Natural killer cell treated with Interleukin-12 subunit alpha and Interleukin-12 subunit beta and Interleukin-15 and Interleukin-18, amount 100 ng/mL, for 72 hours (primary cell): ENCODE results near the gene MGAT4B. TPM values are rescaled to one million over a fixed set of nuclear protein-coding genes. Genes with fewer than 3 reads are reported as not detected.

ENCODE experiments used
- ATAC-seq, 2 donors: fragments of 150-1000 bp; cut with Tn5 transposase in 1 of 2; sonication (Bioruptor Pico), chemical (Tn5 transposase) in 1 of 2; 2 replicates each; pipeline ENCODE4 v1.10.0; 2021
- DNase-seq: peaks from one replicate; pipeline ENCODE4 v3.0.0; 2022; ENCODE audit warnings: low spot score
- H3K27ac Mint-ChIP-seq, 2 donors: 1 replicate in 1 of 2; 2 replicates in 1 of 2; pipeline ENCODE4 v1.8.0; 2022; ENCODE audit warnings: mixed read lengths in 2 of 2, mild to moderate bottlenecking in 1 of 2, moderate library complexity in 1 of 2
- H3K27me3 Mint-ChIP-seq, 2 donors: 1 replicate in 1 of 2; 2 replicates in 1 of 2; pipeline ENCODE4 v1.8.0; 2022; ENCODE audit warnings: mixed read lengths in 2 of 2
- H3K36me3 Mint-ChIP-seq: one replicate; pipeline ENCODE4 v1.8.0; 2022; ENCODE audit warnings: mixed read lengths
- H3K4me1 Mint-ChIP-seq, 2 donors: 1 replicate in 1 of 2; 2 replicates in 1 of 2; pipeline ENCODE4 v1.8.0; 2022; ENCODE audit warnings: low read depth in 2 of 2, mixed read lengths in 2 of 2, mild to moderate bottlenecking in 1 of 2
- H3K4me3 Mint-ChIP-seq: one replicate; pipeline ENCODE4 v1.8.0; 2022; ENCODE audit warnings: mixed read lengths
- H3K9me3 Mint-ChIP-seq: 2 replicates; pipeline ENCODE4 v1.8.0; 2022; ENCODE audit warnings: mixed read lengths
- total RNA-seq, 2 donors: library from RNA; stranded (reverse); gene quantifications; one replicate each; pipeline ENCODE4 v1.2.3, GENCODE V29; 2022

Gene MGAT4B
- total RNA-seq, 2 donors from 2014 or later, result 73.2 to 105 TPM

DNA sequence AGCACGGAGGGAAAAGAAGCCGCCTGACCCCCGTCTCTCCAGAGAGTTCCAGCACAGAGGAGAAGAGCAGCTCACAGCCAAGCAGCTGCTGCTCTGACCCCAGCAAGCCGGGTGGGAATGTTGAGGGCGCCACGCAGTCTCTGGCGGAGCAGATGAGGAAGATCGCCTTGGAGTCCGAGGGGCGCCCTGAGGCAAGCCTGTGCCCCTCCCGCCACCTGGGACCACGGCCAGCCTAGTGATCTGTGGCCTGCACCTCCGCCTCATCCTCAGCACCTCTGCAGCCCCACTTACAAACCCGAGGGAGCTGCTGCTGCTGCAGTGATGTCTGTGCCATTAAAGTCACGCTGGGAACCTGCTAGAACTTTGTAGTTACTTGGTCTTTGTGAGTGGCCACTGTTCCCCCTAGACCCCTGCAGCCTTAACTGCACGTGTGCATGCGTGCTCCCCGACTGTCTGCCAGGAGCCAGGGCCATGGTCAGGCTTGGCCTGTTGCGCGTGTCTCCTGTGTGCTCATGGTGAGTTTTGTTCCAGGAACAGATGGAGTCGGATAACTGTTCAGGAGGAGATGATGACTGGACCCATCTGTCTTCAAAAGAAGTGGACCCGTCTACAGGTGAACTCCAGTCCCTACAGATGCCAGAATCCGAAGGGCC is 26.5 kb upstream of the MGAT4B start:
- Mint-ChIP-seq H3K27ac (no peak overlapping the region), H3K4me1 (peaks cover 39 to 43% of the 10 kb centered on the region in 2 donors), H3K36me3 (peaks cover 41% of the 10 kb centered on the region), H3K4me3 (no peak overlapping the region), H3K27me3 (no peaks in the 10 kb centered on the region), H3K9me3 (no peaks in the 10 kb centered on the region)
- DNase-seq, result no peak
- no peak for ATAC-seq

DNA sequence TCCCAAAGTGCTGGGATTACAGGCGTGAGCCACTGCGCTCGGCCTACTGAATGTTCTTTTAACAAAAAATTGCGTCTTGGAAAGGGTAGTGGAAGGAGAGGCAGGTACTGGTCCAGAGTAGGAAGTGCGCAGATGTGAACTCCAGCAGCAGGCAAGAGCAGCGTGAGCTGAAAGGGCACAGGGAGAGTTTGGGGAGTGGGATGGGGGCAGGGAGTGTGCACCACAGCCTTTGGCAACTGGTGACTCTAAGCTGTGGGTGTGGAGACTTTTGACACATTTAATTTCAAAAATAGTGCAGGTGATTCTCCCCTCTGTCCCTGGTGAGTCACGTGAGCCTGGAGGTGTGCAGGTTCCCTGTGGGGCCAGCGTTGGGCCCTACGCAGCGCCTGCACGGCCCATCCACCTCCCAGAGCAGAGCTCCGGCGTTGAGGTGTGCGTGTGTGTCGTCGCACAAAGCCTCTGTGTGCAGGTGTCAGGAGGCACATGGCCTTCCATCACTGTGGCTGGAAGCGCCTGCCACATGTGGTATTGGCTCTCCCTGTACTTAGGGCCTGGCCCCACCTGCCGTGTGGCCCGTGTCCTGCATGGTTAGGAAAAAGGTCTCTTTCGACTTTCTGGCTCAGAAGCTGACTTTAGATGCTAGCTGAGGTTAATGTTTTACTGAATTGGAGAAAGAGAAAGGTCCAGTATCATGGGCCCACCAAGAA is 25.5 kb upstream of the MGAT4B start:
- Mint-ChIP-seq H3K9me3 (no peaks in the 10 kb centered on the region), H3K27me3 (no peaks in the 10 kb centered on the region), H3K27ac (no peak overlapping the region), H3K36me3 (peaks cover 41% of the 10 kb centered on the region), H3K4me1 (peaks cover 37 to 50% of the 10 kb centered on the region in 2 donors), H3K4me3 (no peak overlapping the region)
- ATAC-seq (no peak), DNase-seq (no peak)

DNA sequence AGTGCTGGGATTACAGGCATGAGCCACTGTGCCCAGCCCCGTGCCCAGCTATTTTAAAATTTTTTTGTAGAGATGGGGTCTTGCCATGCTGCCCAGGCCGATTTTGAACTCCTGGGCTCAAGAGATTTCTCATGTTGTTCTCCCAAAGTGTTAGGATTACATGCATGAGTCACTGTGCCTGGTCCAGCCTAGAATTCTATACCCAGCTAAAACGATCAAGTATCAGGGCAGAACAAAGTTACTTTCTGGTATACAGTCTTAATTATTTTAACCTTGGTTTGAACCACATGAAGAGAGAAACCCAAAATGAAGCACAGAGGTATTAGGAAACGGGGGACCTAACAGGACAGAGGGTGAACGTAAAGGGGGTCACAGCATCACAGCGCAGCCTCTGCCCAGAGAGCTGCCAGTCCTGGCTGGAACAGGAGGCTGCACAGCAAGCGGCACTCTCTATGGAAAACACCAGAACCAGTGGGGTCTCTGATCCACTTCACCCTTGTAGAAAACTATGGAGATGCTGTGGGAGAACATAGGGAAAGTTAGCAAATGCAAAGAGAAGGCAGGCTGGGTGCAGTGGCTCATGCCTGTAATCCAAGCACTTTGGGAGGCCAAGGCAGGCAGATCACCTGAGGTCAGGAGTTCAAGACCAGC is 24.3 kb upstream of the MGAT4B start:
- Mint-ChIP-seq H3K9me3 (no peaks in the 10 kb centered on the region), H3K27me3 (no peaks in the 10 kb centered on the region), H3K36me3 (peaks cover 28% of the 10 kb centered on the region), H3K4me3 (no peak overlapping the region), H3K4me1 (peaks cover 25 to 42% of the 10 kb centered on the region in 2 donors), H3K27ac (no peak overlapping the region)
- DNase-seq (no peak), ATAC-seq (no peak)

DNA sequence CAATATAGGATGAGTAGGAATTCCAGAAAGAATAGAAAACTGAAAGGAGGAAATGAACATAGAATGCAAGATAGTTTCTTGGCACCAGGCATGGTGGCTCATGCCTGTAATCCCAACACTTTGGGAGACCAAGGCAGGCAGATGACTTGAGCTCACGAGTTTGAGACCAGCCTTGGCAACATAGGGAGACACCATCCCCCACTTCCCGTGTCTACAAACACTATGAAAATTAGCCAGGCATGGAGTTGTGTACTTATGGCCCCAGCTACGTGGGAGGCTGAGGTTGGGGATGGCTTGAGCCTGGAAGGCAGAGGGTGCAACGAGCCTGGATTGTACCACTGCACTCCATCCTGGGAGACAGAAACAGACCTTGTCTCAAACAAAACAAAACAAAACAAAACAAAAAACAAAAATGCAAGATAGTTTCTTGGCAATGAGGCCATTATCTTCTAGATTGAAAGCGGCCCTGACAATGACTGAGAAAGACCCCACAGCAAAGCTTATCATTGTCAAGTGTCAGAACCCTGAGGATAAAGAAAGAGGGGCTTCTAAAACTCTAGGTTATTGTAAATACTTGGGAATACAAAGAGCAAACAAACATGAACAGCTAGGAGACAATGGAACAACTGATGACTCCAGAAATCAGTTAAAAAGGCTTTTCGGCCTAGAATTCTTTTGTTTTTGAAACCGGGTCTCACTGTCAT is 23.2 kb upstream of the MGAT4B start:
- H3K4me1 Mint-ChIP-seq, result peaks cover 24 to 39% of the 10 kb centered on the region in 2 donors
- peaks cover 27% of the 10 kb centered on the region for H3K36me3 Mint-ChIP-seq

DNA sequence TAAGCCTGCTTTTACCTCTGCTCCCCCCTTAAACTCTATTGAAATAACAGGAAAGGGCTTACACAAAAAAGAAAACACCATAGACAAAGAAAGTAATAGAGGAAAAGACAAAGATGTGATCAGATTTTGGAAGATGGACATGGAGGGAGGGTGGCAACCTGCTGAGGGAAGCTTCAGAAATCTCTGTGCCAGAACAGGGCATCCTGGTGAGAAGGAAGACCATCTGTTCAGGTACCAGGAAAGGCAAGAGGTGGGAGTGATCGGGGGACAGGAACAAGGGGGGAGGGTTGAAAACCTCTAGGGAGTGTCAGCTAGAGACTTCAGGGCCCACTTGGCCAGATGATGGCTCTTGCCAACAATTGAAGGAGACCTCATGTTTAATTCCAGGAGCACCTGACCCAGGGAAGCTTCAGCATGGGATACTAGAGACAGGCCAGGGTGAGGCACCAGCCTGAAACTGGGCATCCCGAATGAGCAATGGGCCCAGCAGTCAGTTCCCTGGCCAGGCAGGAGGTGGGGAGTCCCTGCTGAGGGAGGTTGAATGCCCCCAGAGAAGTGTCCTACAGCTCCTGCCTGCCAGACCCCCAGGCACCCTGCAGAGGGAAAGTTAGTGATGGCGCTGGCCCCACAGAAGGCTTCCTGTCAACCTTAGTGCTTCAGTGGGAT is 22.2 kb upstream of the MGAT4B start:
- DNase-seq (no peak), ATAC-seq (no peak)
- H3K27me3 Mint-ChIP-seq, result no peaks in the 10 kb centered on the region
- peaks cover 33% of the 10 kb centered on the region for H3K36me3 Mint-ChIP-seq
- peak overlapping the region in 1 of 2 donors; percentile 63 for H3K27ac Mint-ChIP-seq
- H3K4me3 Mint-ChIP-seq, result no peak overlapping the region
- H3K9me3 Mint-ChIP-seq, result no peaks in the 10 kb centered on the region
- peaks cover 29 to 47% of the 10 kb centered on the region in 2 donors for H3K4me1 Mint-ChIP-seq

More for the DNA sequence above, 23.2 kb upstream of the MGAT4B start:
- ATAC-seq (no peak), DNase-seq (no peak)
- Mint-ChIP-seq H3K27ac (peak overlapping the region in 1 of 2 donors; percentile 63), H3K4me3 (no peak overlapping the region), H3K9me3 (no peaks in the 10 kb centered on the region), H3K27me3 (no peaks in the 10 kb centered on the region)

DNA sequence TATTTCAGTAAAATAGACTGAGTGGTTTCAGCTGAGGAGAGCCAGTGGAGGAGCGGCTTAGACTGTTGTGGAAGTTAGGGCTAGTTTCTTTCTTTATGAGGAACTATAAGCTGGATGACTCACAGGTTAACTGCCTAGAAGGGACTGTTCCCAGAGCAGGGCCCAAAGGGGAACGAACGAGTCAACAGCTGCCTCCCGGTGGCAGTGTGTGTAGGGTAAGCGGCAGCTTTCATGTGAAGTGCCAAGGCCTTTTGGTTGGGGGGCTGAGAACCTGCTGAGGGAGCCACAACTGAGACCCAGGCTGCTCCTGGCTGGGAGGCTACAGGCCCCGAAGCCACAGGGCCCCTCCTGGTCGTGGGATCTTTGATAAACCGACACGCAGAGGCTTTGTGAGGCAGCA is 21.0 kb upstream of the MGAT4B start:
- Mint-ChIP-seq H3K4me1 (peaks cover 26 to 49% of the 10 kb centered on the region in 2 donors), H3K36me3 (peaks cover 26% of the 10 kb centered on the region), H3K4me3 (no peak overlapping the region), H3K9me3 (no peaks in the 10 kb centered on the region), H3K27me3 (no peaks in the 10 kb centered on the region), H3K27ac (peak overlapping the region; percentile 10 to 63)
- ATAC-seq (peak in 1 of 2 donors; percentile 35), DNase-seq (no peak)

DNA sequence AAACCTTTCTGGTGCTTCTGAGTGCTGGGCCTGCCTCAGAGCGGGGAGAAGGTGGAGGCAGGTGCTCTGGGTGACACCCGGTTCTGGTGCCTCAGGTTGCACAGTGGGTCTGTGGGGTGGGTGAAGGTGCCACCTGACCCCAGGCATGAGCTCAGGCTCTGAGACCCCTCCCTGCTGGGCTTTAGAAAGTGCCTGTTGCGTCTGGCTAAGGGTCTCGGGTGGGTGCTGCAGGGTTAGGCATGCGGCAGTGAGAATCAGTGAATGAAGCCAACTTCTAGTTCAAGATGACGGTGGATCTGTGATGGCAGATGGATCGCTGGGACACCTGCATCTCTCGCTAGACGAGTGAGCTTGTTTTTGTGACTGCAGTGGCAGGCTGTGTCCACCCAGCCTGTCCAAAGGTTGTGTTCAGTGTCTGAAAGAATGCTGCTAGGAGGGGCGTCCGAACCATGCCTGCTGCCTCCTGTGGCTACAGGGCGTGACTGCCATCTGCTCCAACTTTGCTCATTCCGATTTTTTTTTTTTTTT is 19.1 kb upstream of the MGAT4B start:
- Mint-ChIP-seq H3K4me1 (peaks cover 40 to 53% of the 10 kb centered on the region in 2 donors), H3K9me3 (no peaks in the 10 kb centered on the region), H3K27ac (no peak overlapping the region), H3K27me3 (no peaks in the 10 kb centered on the region), H3K4me3 (no peak overlapping the region), H3K36me3 (peaks cover 33% of the 10 kb centered on the region)
- no peak for ATAC-seq
- DNase-seq, result no peak

DNA sequence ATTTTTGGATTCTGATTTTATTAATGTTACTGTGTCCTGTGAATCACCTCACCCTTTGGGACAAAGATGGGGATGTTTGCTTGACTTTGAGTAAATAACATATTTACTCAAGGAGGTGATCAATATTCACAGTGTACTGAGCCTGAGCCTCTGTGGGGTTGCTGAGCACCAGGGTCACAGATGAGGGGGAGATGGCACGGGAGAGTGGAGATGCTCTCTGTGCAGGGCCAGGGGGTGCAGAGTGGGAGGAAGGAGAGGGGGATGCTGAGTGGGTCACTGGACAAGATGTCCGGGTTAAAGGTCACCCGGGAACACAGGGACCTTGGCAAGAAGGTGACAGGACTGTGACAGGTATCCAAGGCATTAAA is 18.1 kb upstream of the MGAT4B start:
- H3K9me3 Mint-ChIP-seq, result no peaks in the 10 kb centered on the region
- ATAC-seq, result no peak
- no peaks in the 10 kb centered on the region for H3K27me3 Mint-ChIP-seq
- peaks cover 28% of the 10 kb centered on the region for H3K36me3 Mint-ChIP-seq
- peak overlapping the region; percentile 3 for H3K4me3 Mint-ChIP-seq
- H3K4me1 Mint-ChIP-seq, result peaks cover 42 to 58% of the 10 kb centered on the region in 2 donors
- H3K27ac Mint-ChIP-seq, result no peak overlapping the region
- no peak for DNase-seq

DNA sequence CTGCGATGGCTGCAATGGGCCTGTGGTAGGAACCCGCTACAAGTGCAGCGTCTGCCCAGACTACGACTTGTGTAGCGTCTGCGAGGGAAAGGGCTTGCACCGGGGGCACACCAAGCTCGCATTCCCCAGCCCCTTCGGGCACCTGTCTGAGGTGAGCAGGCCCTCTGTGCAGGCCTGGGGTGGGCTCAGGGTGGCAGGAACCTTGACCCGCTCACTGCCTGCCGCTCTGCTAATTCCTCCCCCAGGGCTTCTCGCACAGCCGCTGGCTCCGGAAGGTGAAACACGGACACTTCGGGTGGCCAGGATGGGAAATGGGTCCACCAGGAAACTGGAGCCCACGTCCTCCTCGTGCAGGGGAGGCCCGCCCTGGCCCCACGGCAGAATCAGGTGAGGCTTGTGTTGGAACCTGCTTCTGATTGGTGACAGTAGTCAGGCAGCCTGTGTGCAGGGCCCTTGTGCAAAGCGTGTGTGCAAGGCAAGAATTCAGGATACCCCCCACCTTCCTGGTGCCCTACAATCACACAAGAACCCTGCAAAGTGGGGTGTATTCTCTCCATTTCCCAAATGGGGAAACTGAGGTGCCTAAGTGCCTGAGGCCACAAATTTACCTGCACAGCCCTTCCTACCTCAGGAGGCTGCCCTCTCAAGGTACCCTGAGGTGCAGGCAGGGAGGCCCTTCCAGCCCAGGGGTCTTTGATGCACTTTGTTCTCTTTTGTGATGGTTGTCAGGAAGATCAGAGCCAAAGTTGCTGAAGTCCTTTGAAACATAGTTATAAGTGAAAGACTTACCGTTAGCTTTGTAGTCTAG is 17.5 kb upstream of the MGAT4B start:
- peaks cover 22% of the 10 kb centered on the region for H3K36me3 Mint-ChIP-seq
- H3K27me3 Mint-ChIP-seq, result no peaks in the 10 kb centered on the region
- H3K27ac Mint-ChIP-seq, result no peak overlapping the region
- peaks cover 38 to 54% of the 10 kb centered on the region in 2 donors for H3K4me1 Mint-ChIP-seq
- H3K9me3 Mint-ChIP-seq, result no peaks in the 10 kb centered on the region
- H3K4me3 Mint-ChIP-seq, result peak overlapping the region; percentile 3
- ATAC-seq (no peak), DNase-seq (no peak)

DNA sequence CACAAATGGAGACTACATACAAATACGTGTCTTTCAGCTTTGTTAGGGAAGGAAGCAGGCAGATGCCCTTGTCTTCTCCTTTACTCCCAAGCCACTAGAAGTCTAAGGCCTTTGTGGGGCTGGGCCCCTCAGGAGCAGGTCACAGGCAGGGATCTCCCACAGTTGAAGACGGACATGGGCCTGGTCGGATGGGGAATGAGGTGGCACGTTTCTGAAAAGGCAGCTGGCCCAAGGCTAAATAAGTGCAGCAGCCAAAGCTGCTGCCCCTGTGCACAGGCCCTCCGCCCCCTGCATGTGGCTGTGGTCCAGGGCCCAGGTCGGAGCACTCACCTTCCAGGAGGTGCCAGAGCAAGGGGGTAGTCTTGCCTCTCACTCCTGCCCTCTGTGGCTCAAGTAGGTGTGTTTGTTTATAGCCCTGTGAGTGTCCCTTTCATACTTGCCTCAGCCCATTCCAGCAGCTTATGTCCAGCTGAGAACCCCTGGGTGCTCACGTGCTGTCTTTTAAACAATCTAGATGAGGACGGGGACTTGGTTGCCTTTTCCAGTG is 15.9 kb upstream of the MGAT4B start:
- Mint-ChIP-seq H3K27ac (peak overlapping the region; percentile 90 to 93), H3K36me3 (peaks cover 13% of the 10 kb centered on the region), H3K9me3 (no peaks in the 10 kb centered on the region), H3K27me3 (no peaks in the 10 kb centered on the region), H3K4me3 (peak overlapping the region; percentile 81), H3K4me1 (peaks cover 42 to 52% of the 10 kb centered on the region in 2 donors)
- no peak for DNase-seq
- no peak for ATAC-seq

DNA sequence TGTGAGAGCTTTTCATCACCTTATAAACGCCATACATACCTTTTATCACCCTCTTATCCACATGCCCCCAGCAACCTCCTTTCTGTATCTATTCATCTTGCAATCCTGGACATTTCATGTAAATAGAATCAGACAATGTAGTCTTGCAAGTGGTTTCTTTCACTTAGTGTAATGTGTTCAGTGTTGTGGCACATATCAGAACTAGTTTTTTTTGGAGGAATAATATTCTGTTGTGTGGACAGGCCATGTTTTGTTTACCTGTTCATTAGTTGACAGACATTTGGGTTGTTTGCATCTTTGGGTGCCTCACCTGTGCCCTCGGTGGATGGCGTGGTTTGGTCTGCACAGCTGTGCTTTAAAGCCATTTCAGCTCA is 15.4 kb upstream of the MGAT4B start:
- ATAC-seq, result no peak
- Mint-ChIP-seq H3K27me3 (no peaks in the 10 kb centered on the region), H3K4me1 (peaks cover 45 to 52% of the 10 kb centered on the region in 2 donors), H3K27ac (peak overlapping the region; percentile 90 to 93), H3K36me3 (peaks cover 13% of the 10 kb centered on the region), H3K9me3 (no peaks in the 10 kb centered on the region), H3K4me3 (peak overlapping the region; percentile 81)
- DNase-seq, result no peak

DNA sequence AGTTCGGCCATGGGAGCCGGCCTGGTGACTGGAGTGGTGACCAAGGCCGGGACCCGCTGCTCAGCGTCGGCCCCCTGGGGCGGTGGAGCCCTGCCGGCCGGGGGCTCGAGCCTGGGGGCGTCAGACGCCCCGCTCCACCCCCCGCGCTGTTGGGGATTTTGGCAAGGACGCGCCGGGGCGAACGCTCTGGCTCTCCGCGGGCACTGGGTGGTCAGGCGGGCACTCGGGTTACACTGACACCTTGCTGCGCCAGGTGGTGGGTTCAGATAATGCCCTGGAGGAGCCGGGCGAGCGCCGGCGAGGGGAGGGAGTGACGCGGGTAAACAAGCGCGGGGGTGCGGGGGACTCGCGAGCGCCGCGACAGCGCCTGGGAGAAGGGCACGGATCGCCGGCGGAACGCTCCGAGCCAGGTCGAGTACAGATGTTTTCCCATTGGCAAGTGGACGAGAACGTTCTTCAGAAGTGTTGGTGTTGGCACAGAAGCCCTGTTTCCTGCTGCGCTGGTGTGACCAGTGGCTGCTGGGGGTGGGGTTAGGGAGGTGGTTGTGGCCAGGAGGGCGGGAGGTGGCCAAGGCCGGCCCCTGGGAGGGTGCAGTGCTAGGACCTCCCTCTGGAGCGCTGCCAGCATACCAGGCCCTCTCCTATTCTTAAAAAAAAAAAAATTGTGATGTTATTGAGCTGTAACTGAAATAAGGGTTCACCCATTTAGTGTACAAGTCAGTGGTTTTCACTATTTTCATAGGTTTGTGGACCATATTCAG is 14.8 kb upstream of the MGAT4B start:
- ATAC-seq (peak; percentile 81 to 82), DNase-seq (peak; percentile 93)
- Mint-ChIP-seq H3K4me1 (peaks cover 45 to 48% of the 10 kb centered on the region in 2 donors), H3K9me3 (no peaks in the 10 kb centered on the region), H3K27me3 (no peaks in the 10 kb centered on the region), H3K27ac (peak overlapping the region; percentile 90 to 93), H3K4me3 (peak overlapping the region; percentile 81), H3K36me3 (peaks cover 13% of the 10 kb centered on the region)
